SJCRH30 (cell line): ENCODE data around the gene MAP4K3. TPM values are rescaled to one million over a fixed set of nuclear protein-coding genes. Genes with fewer than 3 reads are reported as not detected.
A peak's percentile ranks its signal among the peaks of the same experiment; 100 is the strongest.
"Not testable (repeated sequence)": the region's sequence is repeated elsewhere in the genome, so short reads cannot be mapped to it uniquely, and the experiment has no call there.

ENCODE experiments used
- DNase-seq, 2 experiments: peaks; one replicate each; pipeline ENCODE4 v3.0.0-alpha.2; 2015 to 2020
- H3K27ac ChIP-seq: fragments of 250-450 bp; sonication (Bioruptor Pico); 2 replicates; pipeline ENCODE4 v1.5.1; 2020; ENCODE audit warnings: mild to moderate bottlenecking, moderate library complexity
- H3K27me3 ChIP-seq: fragments of 250-450 bp; sonication (Bioruptor Pico); 2 replicates; pipeline ENCODE4 v1.5.1; 2020; ENCODE audit warnings: mild to moderate bottlenecking, moderate library complexity
- H3K36me3 ChIP-seq: fragments of 250-450 bp; sonication (Bioruptor Pico); 2 replicates; pipeline ENCODE4 v1.5.1; 2020; ENCODE audit warnings: mild to moderate bottlenecking, moderate library complexity
- H3K4me1 ChIP-seq: fragments of 250-450 bp; sonication (Bioruptor Pico); 2 replicates; pipeline ENCODE4 v1.5.1; 2020; ENCODE audit warnings: mild to moderate bottlenecking, moderate library complexity
- H3K4me3 ChIP-seq: fragments of 250-450 bp; sonication (Bioruptor Pico); 2 replicates; pipeline ENCODE4 v1.5.1; 2020; ENCODE audit warnings: mild to moderate bottlenecking, moderate library complexity
- H3K9me3 ChIP-seq: fragments of 250-450 bp; sonication (Bioruptor Pico); replicated peaks from 2 replicates; pipeline ENCODE4 v1.5.1; 2020; ENCODE audit warnings: mild to moderate bottlenecking, moderate library complexity
- total RNA-seq: library from RNA; depleted of rRNA; stranded (reverse); fragments of >200 nt; shearing (Covaris generic); gene quantifications from 2 replicates; pipeline ENCODE4 v1.2.3, GENCODE V29; 2014

Gene MAP4K3
- total RNA-seq, 1 experiment from 2014 or later: 66.7 TPM

- Histone ChIP-seq H3K36me3 (no peaks in the 10 kb centered on the region), H3K4me1 (peaks cover 8% of the 10 kb centered on the region; the same call in 1 of the 2 replicates), H3K27me3 (no peaks in the 10 kb centered on the region), H3K4me3 (no peak overlapping the region), H3K9me3 (0 out of 2 replicates have a peak, but pooled peaks cover 2% of the 10 kb centered on the region), H3K27ac (no peak overlapping the region)
- DNase-seq: no peak
Measured at GRCh38 chr2:39407516-39408296, 29.4 kb downstream of the MAP4K3 start.

- Histone ChIP-seq H3K27ac (no peak overlapping the region), H3K4me1 (peaks cover 11% of the 10 kb centered on the region; the same call in 1 of the 2 replicates), H3K36me3 (0 out of 2 replicates have a peak, but pooled peaks cover 2% of the 10 kb centered on the region), H3K4me3 (no peak overlapping the region), H3K9me3 (0 out of 2 replicates have a peak, but pooled peaks cover 2% of the 10 kb centered on the region), H3K27me3 (no peaks in the 10 kb centered on the region)
- no peak for DNase-seq
Measured at GRCh38 chr2:39405364-39405763, 31.7 kb downstream of the MAP4K3 start.

GRCh38 chr2:39403311-39403710, 33.8 kb downstream of the MAP4K3 start:
- DNase-seq: no peak
- Histone ChIP-seq H3K27me3 (no peaks in the 10 kb centered on the region), H3K4me3 (no peak overlapping the region), H3K27ac (no peak overlapping the region), H3K4me1 (peaks cover 11% of the 10 kb centered on the region), H3K36me3 (0 out of 2 replicates have a peak, but pooled peaks cover 2% of the 10 kb centered on the region), H3K9me3 (0 out of 2 replicates have a peak, but pooled peaks cover 2% of the 10 kb centered on the region)

GRCh38 chr2:39401319-39401718, 35.8 kb downstream of the MAP4K3 start:
- no peak overlapping the region for H3K27ac ChIP-seq
- H3K27me3 ChIP-seq: no peaks in the 10 kb centered on the region
- H3K9me3 ChIP-seq: 0 out of 2 replicates have a peak, but pooled peaks cover 2% of the 10 kb centered on the region
- 0 out of 2 replicates have a peak, but pooled peaks cover 2% of the 10 kb centered on the region for H3K36me3 ChIP-seq
- H3K4me1 ChIP-seq: peaks cover 11% of the 10 kb centered on the region
- DNase-seq: no peak
- no peak overlapping the region for H3K4me3 ChIP-seq

- Histone ChIP-seq H3K27ac (no peak overlapping the region), H3K27me3 (no peaks in the 10 kb centered on the region), H3K4me3 (no peak overlapping the region), H3K9me3 (no peaks in the 10 kb centered on the region), H3K36me3 (0 out of 2 replicates have a peak, but pooled peaks cover 2% of the 10 kb centered on the region), H3K4me1 (peaks cover 11% of the 10 kb centered on the region)
- DNase-seq: peak in 1 of 2 experiments; percentile 31
Measured at GRCh38 chr2:39399570-39399969, 37.5 kb downstream of the MAP4K3 start.

GRCh38 chr2:39395313-39395712, 41.8 kb downstream of the MAP4K3 start:
- no peaks in the 10 kb centered on the region for H3K9me3 ChIP-seq
- no peaks in the 10 kb centered on the region for H3K27me3 ChIP-seq
- no peak for DNase-seq
- H3K4me1 ChIP-seq: peaks cover 15% of the 10 kb centered on the region
- 0 out of 2 replicates have a peak, but pooled peaks cover 2% of the 10 kb centered on the region for H3K36me3 ChIP-seq
- no peak overlapping the region for H3K4me3 ChIP-seq
- H3K27ac ChIP-seq: no peak overlapping the region

GRCh38 chr2:39394516-39394961, 42.5 kb downstream of the MAP4K3 start:
- no peak overlapping the region for H3K27ac ChIP-seq
- H3K4me1 ChIP-seq: peaks cover 21% of the 10 kb centered on the region
- no peaks in the 10 kb centered on the region for H3K9me3 ChIP-seq
- no peak overlapping the region for H3K4me3 ChIP-seq
- DNase-seq: no peak
- 0 out of 2 replicates have a peak, but pooled peaks cover 5% of the 10 kb centered on the region for H3K36me3 ChIP-seq
- no peaks in the 10 kb centered on the region for H3K27me3 ChIP-seq

GRCh38 chr2:39392672-39393071, 44.4 kb downstream of the MAP4K3 start:
- H3K27me3 ChIP-seq: no peaks in the 10 kb centered on the region
- no peak overlapping the region for H3K27ac ChIP-seq
- peaks cover 14% of the 10 kb centered on the region for H3K4me1 ChIP-seq
- no peak for DNase-seq
- no peaks in the 10 kb centered on the region for H3K9me3 ChIP-seq
- H3K36me3 ChIP-seq: 0 out of 2 replicates have a peak, but pooled peaks cover 5% of the 10 kb centered on the region
- no peak overlapping the region for H3K4me3 ChIP-seq

GRCh38 chr2:39390216-39390615, 46.9 kb downstream of the MAP4K3 start:
- peak overlapping the region; percentile 37 for H3K27ac ChIP-seq
- H3K9me3 ChIP-seq: 0 out of 2 replicates have a peak, but pooled peaks cover 7% of the 10 kb centered on the region
- H3K4me3 ChIP-seq: no peak overlapping the region
- peak; percentile 34 to 78 for DNase-seq
- 0 out of 2 replicates have a peak, but pooled peaks cover 7% of the 10 kb centered on the region for H3K36me3 ChIP-seq
- H3K27me3 ChIP-seq: no peaks in the 10 kb centered on the region
- H3K4me1 ChIP-seq: peaks cover 14% of the 10 kb centered on the region

GRCh38 chr2:39386064-39386463, 51.0 kb downstream of the MAP4K3 start:
- peaks cover 15% of the 10 kb centered on the region for H3K4me1 ChIP-seq
- DNase-seq: no peak
- H3K9me3 ChIP-seq: 0 out of 2 replicates have a peak, but pooled peaks cover 7% of the 10 kb centered on the region

GRCh38 chr2:39385172-39385571, 51.9 kb downstream of the MAP4K3 start:
- Histone ChIP-seq H3K27me3 (no peaks in the 10 kb centered on the region), H3K27ac (no peak overlapping the region), H3K36me3 (0 out of 2 replicates have a peak, but pooled peaks cover 9% of the 10 kb centered on the region), H3K4me1 (peaks cover 16% of the 10 kb centered on the region), H3K4me3 (no peak overlapping the region), H3K9me3 (0 out of 2 replicates have a peak, but pooled peaks cover 7% of the 10 kb centered on the region)
- no peak for DNase-seq

More at GRCh38 chr2:39386064-39386463, 51.0 kb downstream of the MAP4K3 start:
- no peak overlapping the region for H3K4me3 ChIP-seq
- H3K27me3 ChIP-seq: no peaks in the 10 kb centered on the region
- 0 out of 2 replicates have a peak, but pooled peaks cover 9% of the 10 kb centered on the region for H3K36me3 ChIP-seq
- H3K27ac ChIP-seq: no peak overlapping the region

GRCh38 chr2:39384071-39384470, 53.0 kb downstream of the MAP4K3 start:
- DNase-seq, H3K27ac ChIP-seq, H3K9me3 ChIP-seq, H3K36me3 ChIP-seq, H3K4me3 ChIP-seq, H3K27me3 ChIP-seq: not testable (repeated sequence)
- peaks cover 16% of the 10 kb centered on the region for H3K4me1 ChIP-seq

- no peak for DNase-seq
- H3K27me3 ChIP-seq: no peaks in the 10 kb centered on the region
- H3K9me3 ChIP-seq: 0 out of 2 replicates have a peak, but pooled peaks cover 7% of the 10 kb centered on the region
- H3K4me3 ChIP-seq: no peak overlapping the region
- H3K4me1 ChIP-seq: peaks cover 16% of the 10 kb centered on the region
- H3K36me3 ChIP-seq: 0 out of 2 replicates have a peak, but pooled peaks cover 6% of the 10 kb centered on the region
- no peak overlapping the region for H3K27ac ChIP-seq
Measured at GRCh38 chr2:39383146-39383545, 53.9 kb downstream of the MAP4K3 start.

GRCh38 chr2:39381653-39382052, 55.4 kb downstream of the MAP4K3 start:
- H3K36me3 ChIP-seq: 0 out of 2 replicates have a peak, but pooled peaks cover 6% of the 10 kb centered on the region
- peaks cover 16% of the 10 kb centered on the region for H3K4me1 ChIP-seq
- no peak overlapping the region for H3K27ac ChIP-seq
- 0 out of 2 replicates have a peak, but pooled peaks cover 7% of the 10 kb centered on the region for H3K9me3 ChIP-seq
- no peak overlapping the region for H3K4me3 ChIP-seq
- no peak for DNase-seq
- H3K27me3 ChIP-seq: no peaks in the 10 kb centered on the region
